Lower leg skin (tissue), 3 donors: ENCODE results near the gene GATB.

Experiments used
- POLR2A ChIP-seq, 2 donors: fragments of 450-650 bp; IDR thresholded peaks; one replicate each; pipeline ENCODE4 v1.6.1; 2016 to 2017; ENCODE audit warnings: antibody characterized with exemption in 2 of 2, mild to moderate bottlenecking in 1 of 2, moderate library complexity in 1 of 2
- TF ChIP-seq, protein P1 (sequence below), 3 donors: fragments of 450-650 bp; IDR thresholded peaks; one replicate each; pipeline ENCODE4 v1.5.1; 2016; ENCODE audit warnings: antibody characterized with exemption in 3 of 3, mild to moderate bottlenecking in 3 of 3, moderate library complexity in 2 of 3

DNA sequence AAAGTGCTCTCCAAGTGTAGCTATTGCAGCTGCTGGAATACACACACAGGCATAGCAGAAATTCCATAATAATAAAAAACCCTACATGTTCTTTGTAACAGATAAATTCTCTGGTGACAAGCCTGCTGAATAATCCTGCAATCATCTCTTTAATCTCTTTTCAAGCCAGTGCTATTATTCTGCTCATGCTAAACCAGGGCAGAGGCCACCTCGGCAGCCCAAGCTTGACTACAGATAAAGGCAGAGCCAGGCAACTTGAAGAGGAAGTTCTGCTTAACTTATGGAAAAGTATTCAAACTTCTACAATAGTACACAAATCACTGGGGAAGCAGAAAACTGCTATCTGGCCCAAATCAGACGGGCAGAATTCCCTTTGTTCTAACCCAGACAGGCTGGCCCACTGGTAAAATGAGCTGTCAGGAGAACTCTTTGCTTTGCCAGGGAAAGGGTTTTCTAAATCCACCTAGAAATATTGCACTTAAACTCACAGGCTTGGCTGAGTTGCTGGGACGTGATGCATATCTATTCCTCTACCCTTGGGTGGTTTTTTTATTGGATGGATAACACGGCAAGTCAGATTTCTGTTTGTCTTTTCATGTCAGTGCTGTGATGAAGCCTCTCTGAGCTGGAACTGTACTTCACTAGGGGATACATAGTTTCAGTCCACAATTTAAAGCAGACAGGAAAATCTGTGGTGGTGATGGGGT, 70.5 kb downstream of the GATB start:
- TF ChIP-seq, protein P1, sequence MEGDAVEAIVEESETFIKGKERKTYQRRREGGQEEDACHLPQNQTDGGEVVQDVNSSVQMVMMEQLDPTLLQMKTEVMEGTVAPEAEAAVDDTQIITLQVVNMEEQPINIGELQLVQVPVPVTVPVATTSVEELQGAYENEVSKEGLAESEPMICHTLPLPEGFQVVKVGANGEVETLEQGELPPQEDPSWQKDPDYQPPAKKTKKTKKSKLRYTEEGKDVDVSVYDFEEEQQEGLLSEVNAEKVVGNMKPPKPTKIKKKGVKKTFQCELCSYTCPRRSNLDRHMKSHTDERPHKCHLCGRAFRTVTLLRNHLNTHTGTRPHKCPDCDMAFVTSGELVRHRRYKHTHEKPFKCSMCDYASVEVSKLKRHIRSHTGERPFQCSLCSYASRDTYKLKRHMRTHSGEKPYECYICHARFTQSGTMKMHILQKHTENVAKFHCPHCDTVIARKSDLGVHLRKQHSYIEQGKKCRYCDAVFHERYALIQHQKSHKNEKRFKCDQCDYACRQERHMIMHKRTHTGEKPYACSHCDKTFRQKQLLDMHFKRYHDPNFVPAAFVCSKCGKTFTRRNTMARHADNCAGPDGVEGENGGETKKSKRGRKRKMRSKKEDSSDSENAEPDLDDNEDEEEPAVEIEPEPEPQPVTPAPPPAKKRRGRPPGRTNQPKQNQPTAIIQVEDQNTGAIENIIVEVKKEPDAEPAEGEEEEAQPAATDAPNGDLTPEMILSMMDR (IDR thresholded peaks at IDR 0.05): no peak
- no peak for TF ChIP-seq POLR2A (IDR thresholded peaks at IDR 0.05)
